Measurements from ENCODE around the gene PPFIA1.

Gene PPFIA1

DNA sequence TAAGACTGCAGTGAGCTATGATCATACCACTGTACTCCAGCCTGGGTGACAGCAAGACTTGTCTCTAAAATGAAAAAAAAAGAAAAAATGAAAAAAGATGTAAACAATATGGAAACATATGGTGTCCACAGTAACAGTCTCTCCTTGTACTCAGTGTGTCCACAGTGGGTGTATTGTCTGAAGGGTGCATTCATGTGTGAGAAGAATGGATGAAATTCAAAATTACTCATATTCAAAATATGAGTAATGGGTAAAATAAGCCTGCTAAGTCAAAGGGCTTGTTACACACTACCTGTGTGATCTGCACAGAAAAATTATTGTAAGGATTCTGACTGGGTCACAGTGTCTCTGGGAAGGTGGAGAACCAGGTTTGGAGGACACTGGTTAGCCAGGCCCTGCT is 26.9 kb downstream of the PPFIA1 start:
- no peak for DNase-seq (ENCODE audit: low read depth in 2 of 2)

GRCh38 chr11:70298243-70298915 is 27.9 kb downstream of the PPFIA1 start:
- no peak for DNase-seq (ENCODE audit: low read depth in 2 of 2)

GRCh38 chr11:70299636-70300035 is 29.1 kb downstream of the PPFIA1 start:
- DNase-seq (ENCODE audit: low read depth in 2 of 2): no peak

DNA sequence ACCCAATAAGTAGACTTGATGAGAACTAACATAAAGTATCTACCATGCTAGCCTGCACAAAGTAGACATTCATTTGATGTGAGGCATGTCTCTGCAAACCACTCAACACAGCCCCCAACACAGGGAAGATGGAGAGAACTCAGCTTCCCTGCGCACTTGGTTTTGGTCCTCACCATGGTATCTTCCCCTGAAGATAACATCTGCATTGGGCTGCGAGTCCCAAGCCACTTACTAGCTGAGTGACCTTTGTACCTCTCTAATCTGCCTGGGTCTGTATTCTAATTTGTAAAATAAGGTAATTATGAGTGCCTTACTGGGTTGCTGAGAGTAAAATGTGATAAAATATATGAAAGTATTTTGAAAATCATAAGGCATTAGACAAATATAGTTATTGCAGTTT is 30.7 kb downstream of the PPFIA1 start:
- DNase-seq (ENCODE audit: low read depth in 2 of 2): no peak

DNA sequence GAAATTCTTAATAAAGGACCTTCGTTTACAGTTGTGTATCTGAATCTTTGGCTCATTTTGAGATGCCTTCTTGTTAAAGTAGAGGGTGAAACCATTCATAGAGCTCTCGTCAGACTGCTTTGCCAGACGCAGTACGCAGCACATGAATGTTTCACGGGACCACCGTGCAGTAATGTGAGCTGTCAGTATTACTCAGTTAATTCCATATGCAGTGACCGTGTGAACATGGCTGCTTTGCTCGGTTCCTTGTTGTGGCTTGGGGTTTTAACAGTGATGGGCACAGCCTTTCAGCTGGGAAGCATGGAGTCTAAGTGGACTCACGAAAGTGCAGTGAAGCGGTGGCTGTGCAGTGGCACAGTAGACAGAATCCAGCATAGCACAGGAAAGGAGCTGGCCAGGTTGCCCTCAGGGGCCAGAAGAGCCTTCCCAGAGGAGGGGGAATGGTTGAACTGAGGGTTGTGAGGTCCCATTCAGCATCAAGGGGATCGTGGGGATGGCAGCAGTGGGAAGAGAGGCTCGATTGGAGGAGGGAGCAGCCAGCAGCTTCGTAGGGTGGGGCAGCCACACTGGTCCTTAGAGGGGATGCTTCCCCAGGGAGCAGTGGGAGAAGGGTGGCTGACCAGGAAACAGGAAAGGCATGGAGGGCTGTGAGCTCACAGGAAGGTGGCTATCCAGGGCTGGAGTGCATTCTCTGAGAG is 31.4 kb downstream of the PPFIA1 start:
- no peak for DNase-seq (ENCODE audit: low read depth in 2 of 2)

GRCh38 chr11:70302419-70302752 is 31.9 kb downstream of the PPFIA1 start:
- DNase-seq (ENCODE audit: low read depth in 2 of 2): no peak

GRCh38 chr11:70303070-70303469 is 32.6 kb downstream of the PPFIA1 start:
- DNase-seq (ENCODE audit: low read depth in 2 of 2): no peak

DNA sequence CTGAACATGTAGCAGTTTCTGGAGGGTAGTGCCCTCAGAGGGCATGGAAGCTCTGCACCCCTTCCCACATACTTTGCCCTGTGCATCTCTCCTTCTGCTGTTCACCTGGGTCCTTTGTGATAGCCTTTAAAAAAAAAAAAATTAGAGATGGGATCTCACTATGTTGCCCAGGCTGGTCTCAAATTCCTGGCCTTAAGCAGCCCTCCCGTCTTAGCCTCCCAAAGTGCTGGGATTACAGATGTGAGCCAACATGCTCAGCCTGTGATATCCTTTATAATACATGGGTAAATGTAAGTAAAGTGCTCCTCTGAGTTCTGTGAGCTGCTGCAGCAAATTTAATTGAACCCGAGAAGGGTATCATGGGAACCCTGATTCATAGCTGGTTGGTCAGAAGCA is 33.7 kb downstream of the PPFIA1 start:
- DNase-seq (ENCODE audit: low read depth in 2 of 2): no peak

GRCh38 chr11:70305501-70305900 is 35.0 kb downstream of the PPFIA1 start:
- DNase-seq (ENCODE audit: low read depth in 2 of 2): no peak

GRCh38 chr11:70306586-70307033 is 36.1 kb downstream of the PPFIA1 start:
- DNase-seq (ENCODE audit: low read depth in 2 of 2): no peak

- no peak for DNase-seq (ENCODE audit: low read depth in 2 of 2)
Measured at GRCh38 chr11:70307176-70307575, 36.7 kb downstream of the PPFIA1 start.

- no peak for DNase-seq (ENCODE audit: low read depth in 2 of 2)
Measured at GRCh38 chr11:70311616-70312015, 41.1 kb downstream of the PPFIA1 start.

DNA sequence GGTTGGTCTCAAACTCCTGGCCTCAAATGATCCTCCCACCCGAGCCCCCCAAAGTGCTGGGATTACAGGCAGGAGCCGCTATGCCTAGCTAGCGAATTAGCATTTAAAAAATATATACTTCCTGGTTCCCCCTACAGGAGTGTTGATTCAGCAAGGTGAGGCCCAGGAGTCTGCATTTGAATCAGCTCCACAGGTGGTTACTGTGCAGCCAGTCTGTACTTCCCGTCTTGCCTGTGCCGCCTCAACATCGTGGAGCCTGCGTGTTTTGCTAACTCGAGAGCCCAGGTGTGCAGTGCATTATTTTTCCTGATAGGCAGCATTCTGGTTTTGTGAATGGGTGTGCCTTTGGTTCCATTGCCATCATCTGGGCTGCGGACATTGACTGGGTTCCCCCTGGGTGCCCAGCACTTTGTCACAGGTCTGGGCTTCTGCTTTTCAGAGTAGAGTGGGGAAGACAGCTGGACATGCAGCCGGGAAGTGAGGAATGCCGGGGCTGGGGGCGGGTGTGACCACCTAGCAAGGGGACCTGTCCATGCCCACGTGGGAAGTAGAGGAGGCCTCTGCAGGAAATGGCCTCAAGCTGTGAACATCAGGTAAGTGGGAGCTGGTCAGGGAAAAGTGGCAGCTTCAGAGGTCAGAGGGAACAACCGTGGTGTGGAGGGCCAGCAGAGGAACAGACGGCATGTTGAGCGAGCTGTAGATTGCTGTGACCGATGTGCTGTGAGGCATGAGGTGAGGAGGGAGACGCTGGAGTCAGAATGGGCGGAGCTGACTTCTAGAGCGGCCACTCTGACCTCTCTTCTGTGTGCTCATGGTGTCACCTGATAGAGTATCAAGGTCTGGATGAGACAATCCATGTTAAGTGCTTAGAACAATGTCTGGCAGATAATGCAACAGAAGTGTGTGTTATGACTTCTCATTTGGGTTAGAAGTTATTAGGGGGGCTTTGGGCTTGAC is 42.2 kb downstream of the PPFIA1 start:
- no peak for DNase-seq (ENCODE audit: low read depth in 2 of 2)

DNA sequence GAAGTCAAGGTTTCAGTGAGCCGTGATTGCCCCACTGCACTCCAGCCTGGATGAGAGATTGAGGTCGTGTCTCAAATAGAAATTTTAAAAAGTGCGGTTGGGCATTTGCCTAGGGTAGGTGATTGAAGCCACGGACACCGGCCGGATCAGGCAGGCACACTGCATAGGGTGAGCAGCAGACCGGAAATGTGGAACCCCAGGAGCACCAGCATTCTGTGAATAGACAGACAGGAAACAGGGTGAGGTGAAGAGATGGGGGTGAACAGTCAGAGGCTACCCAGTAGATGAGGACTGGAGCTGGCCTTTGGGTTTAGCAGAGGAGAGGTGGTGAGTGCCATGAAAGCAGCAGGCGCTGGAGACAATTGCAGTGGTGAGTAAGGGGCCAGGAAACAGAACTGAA is 43.5 kb downstream of the PPFIA1 start:
- no peak for DNase-seq (ENCODE audit: low read depth in 2 of 2)

GRCh38 chr11:70314730-70315129 is 44.2 kb downstream of the PPFIA1 start:
- DNase-seq (ENCODE audit: low read depth in 2 of 2): no peak

DNA sequence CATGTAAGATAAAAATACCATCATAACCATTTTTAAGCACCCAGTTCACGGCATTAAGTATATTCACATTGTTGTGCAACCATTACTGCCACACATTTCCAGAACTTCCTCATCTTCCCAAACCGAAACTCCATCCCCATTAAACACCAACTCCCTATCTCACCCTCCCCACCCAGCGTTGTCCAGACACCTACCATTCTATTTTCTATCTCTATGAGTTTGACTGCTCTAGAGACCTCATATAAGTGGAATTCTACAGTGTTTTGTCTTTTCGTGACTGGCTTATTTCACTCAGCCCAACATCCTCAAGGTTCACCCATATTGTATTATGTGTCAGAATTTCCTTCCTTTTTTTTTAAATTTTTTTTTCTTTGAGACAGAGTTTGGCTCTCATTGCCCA is 45.2 kb downstream of the PPFIA1 start:
- no peak for DNase-seq (ENCODE audit: low read depth in 2 of 2)

GRCh38 chr11:70317581-70318305 is 47.3 kb downstream of the PPFIA1 start:
- no peak for DNase-seq (ENCODE audit: low read depth in 2 of 2)

DNA sequence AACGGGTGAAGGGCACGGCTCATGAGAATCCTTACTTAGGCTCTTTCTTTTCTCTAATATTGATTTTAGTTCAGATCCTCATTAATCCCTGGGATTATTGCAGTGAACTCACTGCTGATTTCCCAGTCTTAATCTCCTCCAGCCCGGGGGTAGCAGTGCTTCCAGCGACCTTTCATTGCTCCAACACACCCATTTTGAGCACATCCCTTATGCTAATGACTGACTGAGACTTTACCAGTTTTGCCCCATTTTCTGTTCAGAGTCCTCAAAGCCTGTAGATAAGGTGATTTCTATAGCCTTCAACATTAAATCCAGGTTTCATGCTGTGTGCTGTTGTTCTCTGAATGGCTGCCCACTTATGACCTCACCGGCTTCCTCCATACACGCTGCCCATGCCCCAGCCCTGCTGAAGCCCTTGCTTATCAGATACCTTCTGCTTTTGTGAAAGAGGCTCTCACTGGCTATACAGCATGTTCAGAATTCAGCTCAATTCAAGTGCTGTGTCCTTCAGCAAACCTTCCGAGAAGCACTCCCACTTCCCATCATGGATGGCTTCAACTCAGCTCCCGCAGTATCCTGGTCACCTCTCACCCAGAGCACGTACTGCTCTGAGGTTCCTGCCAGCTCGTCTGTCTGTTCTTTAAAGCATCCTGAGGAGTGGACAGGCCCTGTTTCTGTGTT is 49.0 kb downstream of the PPFIA1 start:
- no peak for DNase-seq (ENCODE audit: low read depth in 2 of 2)

- no peak for DNase-seq (ENCODE audit: low read depth in 2 of 2)
Measured at GRCh38 chr11:70322666-70323065, 52.2 kb downstream of the PPFIA1 start.

DNA sequence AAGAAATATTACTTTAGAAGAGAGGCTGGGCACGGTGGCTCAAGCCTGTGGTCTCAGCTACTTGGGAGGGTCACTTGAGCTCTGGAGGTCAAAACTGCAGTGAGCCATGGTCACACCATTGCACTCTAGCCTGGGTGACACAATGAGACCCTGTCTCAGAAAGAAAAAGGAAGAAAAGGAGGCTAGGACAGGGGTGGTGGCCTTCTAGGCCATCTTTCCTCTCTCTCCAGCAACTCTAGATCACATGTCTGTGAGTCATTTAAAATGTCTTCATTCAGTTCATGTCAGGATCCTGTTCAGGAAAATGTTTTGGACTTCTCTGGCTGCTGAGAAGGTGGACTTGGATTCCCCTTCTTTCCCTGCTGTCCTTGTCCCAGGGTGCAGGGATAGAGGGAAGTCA is 53.3 kb downstream of the PPFIA1 start:
- DNase-seq (ENCODE audit: low read depth in 2 of 2): no peak

DNA sequence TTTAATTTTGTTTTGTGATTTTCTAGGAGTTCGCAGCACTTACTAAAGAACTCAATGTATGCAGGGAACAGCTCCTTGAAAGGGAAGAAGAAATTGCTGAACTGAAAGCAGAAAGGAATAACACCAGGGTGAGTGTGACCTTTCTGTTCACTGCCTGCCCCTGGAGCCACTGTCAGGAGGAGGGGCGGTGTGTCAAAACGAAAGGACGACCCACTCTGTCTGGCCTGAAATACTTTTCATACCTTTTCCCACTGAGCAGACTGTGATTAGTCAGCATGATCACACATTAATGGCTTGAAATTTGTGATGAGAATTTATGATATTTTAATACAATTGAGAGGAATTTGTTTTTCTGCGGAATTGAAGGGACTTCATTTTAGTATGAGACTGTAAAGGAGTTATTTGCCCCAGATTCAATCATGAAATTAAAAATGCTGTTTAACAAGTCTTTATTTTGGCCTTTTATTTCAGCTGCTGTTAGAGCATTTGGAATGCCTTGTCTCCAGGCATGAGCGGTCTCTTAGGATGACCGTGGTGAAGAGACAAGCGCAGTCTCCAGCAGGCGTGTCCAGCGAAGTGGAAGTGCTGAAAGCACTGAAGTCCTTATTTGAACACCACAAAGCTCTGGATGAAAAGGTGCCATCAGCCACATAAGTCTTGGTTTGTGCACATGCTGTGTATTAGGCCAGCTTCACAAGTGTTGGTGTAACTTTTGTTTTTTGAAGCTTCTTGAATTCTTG is 54.1 kb downstream of the PPFIA1 start:
- no peak for DNase-seq (ENCODE audit: low read depth in 2 of 2)
